ENCODE measurements around the gene MAML3.

Gene MAML3

DNA sequence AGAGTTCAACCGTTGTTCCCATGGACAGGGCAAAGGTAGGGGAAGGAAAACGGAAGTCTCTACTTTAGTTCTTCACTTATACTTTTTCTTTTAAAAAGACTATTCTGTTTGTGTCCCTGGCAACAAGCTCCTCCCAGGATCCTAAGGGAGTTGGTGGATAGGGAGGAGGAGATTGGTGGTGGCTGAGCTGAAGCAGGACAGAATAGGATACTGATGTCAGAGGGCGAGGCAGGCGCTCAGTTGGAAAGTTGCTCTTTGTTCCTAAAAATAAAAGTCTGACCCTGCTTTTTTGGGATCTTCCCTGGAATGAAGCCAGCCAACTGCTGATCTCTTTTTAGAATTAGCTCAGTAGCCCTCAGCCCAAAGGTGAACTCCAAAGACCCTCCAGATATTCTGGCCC, 383.6 kb downstream of the MAML3 start:
- no peak for DNase-seq

DNA sequence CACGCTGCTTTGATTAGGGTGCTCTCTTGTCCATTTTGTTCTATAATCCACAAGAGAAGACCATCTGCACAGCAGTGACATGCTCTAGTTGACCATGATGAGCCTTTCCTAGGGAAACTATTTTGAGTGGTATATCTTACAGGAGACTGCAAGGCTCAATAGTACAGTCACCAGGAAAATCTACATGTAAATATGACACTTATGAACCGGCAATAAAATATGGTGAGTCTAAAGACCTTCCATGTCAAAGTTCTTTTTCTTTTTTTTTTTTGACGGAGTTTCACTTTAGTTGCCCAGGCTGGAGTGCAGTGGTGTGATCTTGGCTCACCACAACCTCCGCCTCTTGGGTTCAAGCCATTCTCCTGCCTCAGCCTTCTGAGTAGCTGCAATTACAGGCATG, 384.6 kb downstream of the MAML3 start:
- no peak for DNase-seq

DNA sequence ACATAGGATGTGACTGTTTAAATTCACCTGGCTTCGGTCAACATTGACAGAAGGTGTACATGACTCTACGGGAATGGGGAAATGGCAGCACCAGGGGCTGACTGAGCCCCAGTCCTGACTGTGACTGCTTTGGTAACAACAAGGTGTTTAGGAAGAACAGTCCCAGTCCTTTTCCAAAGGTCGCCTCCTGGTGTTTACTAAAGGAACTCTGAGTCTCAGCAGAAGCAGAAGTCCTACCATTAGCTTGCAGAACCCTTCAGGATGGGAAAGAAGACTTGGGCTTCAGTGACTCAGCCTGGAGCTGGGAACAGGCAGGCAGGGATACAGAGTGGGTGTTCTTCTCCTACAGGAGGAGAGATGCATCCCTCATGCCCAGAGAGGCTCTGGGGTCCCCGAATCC, 385.1 kb downstream of the MAML3 start:
- peak; percentile 32 for DNase-seq

DNA sequence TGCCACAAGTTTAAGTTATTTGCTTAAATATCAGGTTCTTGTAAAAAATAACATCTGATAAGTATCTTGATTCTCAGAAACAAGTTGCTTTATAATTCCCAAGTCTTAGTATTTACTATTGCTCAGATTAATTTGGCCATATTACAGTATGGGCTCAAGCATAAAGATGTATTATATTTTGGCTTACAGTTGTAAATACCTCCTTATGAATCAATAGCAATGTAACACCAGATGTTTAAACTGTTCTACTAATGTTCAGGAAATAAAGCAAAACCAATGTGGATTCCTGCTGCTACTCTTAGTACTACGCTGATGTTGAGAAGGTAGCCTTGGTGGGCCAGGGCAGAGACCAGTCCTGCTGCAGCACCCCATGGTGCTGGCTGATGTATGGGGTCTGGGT, 385.6 kb downstream of the MAML3 start:
- no peak for DNase-seq

DNA sequence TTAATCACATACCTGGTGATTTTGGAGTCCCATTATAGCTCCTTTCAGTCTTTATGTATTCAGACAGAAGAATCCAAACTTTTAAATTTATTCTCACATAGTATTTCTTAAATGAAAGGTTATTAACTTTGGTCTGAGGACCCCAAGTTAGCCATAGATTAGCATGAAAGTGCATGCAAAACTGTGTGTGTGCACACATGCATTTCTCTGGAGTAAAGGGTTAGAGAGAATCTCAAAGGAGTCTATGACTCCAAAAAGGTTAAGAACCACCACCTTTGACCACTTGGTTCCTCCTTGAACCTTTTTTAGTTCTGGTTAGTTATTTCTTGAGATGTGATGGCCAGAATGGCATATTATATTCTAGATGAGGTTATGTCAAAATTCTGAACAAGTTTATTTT, 386.4 kb downstream of the MAML3 start:
- DNase-seq, result no peak

DNA sequence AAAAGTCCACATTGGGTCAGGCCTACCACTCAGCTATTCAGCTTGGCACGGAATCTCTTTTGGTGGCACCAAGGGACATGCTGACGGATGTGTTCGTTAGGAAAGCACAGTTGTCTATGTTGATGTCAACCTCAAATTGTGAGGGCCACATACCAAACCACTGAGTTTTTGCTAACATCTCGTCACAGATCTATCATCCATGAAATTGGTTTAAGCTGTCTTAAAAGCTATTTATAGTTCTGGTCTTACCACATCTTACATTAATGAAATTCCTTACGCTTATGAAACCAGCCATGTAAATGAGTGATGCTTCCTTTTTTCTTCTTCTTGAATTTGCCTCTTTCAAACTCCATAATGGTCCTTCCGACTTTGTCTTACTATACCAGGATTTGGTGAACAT, 386.8 kb downstream of the MAML3 start:
- DNase-seq, result no peak

DNA sequence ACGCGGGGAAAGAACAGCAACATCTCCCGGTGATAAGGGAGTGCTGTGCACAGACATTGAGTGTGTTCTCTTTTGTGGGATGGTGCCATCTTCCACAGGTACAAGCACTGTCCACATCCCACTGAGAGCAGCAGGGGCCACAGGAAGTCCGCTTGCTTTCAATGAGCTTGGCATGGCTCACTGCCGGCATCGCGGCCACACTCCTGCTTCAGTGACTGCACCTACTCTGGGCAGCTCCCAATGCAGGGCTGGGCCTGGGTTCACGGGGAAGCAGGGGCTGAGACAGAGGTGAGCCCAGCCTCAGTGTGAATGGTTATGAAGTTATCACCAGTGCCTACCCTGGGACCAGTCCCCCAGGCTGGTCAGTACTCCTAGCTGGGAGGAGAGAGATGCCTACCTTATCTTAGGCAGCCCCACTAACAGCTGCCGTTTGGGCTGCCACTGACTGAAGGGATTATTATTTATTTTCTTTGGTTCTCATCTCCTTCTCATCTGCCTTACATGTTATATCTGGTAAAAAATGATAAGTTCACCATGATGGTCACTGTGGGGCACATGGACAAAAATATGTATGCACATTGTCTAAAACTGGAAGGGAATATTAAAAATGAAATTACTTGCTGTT, 389.2 kb downstream of the MAML3 start:
- no peak for DNase-seq

DNA sequence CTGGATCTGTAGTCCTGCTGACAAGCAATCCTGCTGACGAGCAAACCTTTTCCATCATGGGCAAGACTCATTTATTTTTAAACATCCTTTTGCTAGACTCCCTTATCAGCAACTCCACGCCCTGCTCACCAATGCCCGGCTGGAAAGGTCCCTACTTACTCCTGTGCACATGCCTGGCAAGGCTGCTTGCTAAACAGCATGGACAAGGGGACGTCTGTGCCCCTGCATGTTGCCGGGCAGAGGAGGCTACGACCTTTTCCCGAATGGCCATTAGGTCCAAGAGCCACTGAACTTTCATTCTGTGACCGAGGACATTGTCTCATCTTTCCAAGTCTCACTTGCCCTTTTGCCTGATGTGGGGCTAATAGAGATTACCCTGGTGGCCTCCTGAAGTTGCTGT, 389.8 kb downstream of the MAML3 start:
- no peak for DNase-seq

DNA sequence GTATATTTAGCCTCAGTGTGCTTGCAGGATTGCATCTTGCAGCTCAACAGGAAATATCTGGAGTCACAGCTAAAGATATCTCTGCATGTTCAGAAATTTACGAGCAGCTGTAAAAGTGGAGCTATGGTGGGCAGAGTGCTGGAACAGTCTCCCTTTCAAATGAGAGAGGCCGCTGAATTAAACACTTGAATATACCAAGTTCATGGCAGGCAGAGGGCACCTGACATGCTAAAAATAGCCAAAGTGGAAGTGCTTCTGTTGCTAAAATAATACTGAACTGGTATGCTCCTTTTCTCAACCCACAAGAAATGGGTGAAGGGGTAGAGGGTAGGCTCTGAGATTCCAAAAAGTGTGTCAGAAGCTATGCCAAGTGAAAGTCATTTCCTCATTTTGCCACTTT, 390.3 kb downstream of the MAML3 start:
- no peak for DNase-seq

DNA sequence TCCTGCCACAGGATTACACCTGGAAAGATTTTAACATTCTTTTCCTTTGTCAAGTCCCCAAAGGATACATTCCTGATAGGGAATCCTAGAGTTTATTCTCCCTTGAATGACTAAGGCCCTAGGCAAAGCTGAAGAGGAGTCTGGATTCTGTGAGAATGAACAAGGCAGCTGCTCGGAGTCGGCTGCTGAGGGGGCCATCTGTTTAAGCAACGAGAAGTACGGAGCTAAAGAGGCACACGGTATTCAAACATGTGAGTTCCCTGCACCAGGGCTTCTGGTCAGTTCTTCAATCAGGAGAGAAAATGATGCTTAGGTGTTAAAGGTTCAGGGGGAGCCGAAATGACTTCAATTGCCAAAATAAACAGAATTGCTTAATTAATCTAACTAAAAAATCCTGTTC, 390.8 kb downstream of the MAML3 start:
- DNase-seq, result no peak

DNA sequence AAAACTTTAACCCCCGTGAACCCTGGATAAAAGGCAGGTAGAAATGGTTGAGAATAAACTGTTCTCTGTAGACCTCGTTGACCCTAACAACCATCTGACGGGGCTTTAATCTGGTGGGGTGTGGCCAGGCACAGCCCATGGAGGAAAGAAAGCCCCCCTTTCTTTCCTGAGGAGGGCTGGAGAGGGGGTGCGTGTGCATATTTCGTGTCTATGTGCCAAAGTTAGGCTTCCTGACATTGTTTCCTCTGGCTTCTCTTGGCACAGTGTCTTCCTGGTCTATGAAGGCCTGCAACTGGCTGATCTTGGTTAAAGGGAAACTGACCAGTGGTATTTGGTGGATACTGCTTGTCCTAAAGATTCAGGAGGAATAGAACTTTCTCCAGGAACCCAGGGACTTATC, 391.3 kb downstream of the MAML3 start:
- no peak for DNase-seq

DNA sequence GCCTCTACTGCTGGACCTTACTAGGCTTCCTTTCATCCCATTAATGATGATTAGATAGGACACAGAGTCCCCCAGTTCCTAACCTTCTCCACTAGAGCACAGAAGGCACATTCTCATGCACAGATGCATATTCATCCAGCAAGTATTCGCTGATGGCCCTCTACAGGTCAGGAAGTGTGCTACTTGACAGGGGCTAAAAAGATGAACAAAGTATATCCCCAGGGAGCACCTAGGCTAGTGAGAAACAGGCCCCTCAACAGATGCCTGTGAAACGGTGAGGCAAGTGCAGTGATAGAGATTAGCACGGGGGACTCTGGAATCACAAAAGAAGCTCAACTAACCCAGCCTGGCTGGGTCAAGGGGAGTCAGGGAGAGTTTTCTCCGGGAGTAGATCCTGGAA, 392.5 kb downstream of the MAML3 start:
- DNase-seq, result peak; percentile 49

DNA sequence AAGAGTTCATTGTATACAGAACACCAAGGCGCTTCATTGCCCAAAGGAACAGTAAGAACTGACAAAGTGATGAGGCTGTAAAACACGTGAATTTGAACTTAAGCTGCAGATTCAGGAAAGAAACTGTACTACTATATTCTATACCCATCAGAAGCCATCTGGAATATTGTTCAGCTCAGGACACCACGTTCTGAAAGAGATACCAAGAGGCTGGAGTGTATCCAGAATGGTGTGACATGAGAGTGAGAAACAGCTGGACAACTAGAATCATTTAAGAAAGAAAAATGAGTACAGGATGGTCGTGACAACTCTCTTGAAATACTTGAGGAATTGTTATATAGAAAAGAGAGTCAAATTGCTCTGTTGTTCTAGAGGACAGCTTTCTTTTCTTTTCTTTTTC, 393.4 kb downstream of the MAML3 start:
- DNase-seq, result no peak

DNA sequence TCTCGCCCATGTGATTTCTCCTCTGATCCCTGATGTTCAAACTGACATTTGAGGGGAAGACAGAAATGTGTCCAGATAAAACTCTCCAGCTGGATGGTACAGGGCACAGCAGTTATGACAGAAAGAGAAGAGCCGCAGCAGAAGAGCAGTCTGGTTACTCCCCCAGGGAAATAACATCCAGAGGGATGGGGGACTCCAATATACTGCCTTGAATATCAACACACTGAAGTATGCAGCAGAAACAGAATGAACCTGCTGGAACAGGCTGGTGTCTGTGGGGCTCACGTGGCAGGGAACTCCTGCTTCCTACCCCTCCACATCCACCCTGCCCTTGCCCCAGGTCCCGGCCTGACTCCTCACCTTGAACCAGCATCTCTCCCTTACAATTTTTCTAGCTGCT, 394.9 kb downstream of the MAML3 start:
- DNase-seq, result no peak

DNA sequence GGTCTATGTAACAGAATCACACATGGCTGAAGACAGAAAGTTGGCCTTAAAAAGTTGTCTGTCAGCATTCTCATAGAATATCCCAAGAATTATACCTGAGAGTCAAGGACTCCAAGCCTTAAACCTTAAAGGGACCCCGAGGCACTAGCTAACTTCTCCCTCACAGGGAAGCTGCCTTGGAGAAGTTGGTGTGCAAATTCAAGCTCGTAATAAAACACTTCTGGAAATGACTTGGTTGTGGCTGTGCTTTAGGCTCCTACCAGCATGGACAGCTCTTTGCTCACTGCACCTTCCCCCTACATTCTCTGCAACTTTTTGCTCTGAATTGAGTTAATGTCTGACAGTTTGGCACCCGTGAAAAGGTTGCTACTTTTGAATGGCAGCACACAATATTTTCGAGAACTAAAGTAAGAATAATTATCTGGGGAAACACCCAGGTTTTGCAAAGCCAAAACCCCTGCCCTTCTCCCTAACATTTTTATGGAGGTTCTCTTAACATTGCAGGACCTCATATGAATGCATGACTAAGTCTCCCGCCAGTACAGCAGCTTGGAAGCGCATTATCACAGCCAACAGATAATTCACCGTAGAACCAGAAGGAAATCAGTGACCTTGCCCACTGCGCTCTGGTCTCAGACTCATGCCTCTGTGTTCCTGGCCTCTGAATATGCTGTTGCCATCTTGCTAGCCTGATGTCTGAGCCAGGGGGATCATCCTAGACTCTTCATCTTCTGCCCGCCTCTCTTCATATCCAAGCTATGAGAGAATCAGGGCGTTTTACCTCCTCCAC, 397.4 kb downstream of the MAML3 start:
- no peak for DNase-seq

DNA sequence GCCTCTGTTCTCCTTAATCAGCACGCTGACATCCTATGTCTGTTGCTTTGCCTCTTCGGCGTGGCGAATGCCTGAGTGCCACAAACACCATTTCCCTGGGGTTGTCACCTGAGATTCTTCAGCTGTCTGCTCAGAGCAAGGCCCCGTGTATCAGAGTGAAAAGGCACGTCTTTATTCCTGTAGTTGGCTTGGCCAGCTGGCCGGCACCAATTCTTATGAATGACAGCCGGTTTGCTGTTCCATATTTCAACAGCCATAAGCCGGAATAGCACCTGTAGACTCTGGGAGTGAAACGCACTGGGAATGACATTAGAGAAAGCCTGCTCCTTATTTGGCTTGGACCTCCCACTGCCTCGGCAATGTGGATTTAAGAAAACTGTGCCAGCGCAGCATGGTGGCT, 399.0 kb downstream of the MAML3 start:
- DNase-seq, result no peak

DNA sequence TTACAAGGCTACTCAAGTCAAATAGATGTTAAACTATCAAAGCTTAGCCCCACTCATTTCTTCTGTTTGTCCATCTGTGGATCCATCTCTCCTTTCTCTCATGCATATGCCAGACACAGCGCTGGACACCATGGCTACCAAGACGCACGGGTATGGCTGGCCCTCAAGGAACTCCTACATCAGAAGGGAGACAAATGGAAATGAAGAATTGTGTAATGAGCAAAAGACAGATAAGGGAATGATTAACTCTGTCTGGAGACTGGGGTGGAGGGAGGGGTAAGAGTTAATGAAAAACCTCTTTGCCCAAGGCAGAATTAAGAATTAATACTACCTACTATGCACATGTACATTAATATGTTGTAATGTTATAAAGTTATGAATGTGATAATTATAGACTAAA, 400.3 kb downstream of the MAML3 start:
- no peak for DNase-seq

DNA sequence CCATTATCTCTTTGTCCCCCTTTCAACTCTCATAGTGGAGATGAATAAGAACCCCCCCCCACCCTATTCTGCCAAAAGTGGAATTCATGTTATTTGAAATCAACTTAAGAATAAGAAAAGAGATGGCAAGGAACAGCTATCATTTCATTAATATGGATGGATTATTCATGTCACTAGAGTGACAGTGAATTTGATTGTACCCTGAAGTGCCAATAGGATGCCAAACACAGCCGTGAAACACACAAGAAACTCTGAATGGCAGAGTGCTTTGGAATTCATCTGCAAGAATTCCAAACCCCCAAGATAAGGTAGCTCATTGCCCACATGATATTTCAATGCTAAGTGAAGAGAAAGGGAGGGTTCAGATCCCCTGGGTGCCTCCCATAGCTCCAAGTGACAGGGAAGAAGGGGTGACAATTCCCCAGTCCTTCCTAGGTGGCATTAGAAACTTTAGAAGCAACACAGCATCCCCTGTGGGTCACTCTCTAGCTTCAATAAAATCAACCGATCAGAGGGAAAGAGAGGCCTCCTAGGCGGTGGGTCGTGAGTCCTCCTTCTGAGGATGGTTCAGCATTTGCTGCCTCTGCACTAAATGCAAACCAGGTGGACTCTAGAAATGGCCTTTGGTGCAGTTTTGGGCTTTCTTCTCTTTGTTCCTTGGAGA, 404.0 kb downstream of the MAML3 start:
- DNase-seq, result no peak

DNA sequence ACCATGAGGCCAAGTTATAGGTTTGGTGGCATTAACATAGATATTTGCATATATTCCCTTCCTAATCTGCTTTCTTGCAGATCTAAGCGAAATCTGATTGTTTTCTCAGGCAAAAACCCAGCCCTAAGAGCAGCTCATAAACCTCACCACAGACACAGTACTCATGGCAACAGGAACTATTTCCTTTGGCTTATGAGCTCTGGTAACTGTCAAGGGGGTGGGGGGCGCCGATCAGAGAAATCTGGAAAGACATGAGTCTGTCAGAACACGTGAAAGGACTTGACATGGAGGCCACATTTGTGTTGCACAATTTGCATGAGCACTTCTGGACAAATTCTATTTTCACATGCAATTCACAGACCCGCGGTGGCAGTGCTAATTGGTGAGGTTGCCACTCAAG, 404.6 kb downstream of the MAML3 start:
- no peak for DNase-seq

DNA sequence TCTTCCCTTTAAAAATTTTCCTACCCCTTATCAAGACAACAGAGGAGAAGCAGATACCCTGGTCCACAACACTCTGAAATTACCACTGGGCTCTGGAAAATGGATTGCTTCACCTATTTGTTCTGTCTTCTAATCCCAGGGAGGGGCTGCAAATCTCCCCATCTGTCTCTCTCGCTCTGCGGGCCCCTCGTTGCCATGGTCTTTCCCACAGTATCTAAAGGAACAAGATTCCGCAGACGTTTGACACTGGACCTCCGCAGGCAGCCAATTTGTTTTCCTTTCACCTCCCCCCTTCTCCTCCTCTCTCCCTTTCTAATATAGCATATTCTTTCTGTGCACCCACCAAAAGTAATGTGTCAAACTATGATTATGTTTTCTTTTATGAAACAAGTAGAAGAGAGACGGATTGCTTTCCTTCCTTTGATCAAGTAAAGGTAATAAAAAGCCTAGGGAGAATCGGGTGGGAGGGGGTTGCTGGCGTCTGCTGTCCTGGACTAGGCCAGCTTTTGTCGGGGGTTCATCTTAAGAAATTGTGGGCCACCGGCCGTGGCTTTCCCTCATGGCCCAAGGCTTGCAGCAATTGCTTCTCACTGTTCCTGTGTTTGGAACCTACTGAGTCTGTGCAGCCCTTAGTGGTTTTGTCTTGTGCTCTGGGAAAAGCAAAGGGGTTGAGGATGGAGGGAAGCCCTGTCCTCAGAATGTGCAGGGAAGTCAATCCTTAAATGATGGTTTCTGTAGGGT, 407.4 kb downstream of the MAML3 start:
- no peak for DNase-seq

DNA sequence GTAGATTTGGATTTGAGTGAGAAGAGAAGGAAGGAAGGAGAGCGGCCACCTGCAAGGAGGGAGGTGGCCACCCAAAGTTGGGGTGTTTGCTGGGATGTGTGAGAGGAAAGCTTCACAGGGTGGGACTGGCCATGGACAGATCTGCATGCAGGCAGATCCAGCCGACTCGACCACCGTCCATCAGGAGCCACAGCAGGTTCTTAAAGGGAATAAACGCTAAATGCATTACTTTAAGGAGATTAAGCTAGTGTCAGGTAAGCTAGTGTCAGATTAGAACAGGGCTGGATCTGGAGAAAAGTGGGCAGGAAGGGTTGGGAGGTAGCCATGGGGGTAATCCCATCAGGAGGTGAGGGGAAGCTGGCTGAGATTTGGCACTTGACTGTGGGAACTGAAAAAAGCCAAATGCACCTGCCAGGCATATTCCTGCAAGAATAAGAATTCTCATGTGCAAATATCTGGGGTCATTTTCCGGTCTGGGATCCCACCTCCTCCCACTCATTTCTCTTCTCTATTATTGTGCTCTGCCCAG, 408.8 kb downstream of the MAML3 start:
- no peak for DNase-seq

DNA sequence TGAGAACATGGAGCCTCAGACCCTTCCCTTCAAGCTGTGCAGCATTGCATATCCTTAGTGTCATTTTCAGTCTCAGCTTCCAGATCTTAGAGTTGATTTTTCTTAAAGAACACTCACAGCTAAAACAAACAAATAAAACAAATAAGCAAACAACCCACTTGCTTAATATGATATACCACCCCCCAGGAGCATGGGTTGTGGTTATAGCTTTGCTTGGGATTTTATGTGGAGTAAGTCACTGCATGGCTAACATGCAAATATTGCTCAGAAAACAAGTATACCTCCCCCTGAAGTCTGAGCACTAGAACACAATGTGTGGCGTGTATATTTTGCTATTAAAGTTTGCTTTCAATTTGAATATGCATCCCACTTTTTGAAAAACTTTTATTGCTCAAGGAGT, 409.8 kb downstream of the MAML3 start:
- DNase-seq, result no peak

DNA sequence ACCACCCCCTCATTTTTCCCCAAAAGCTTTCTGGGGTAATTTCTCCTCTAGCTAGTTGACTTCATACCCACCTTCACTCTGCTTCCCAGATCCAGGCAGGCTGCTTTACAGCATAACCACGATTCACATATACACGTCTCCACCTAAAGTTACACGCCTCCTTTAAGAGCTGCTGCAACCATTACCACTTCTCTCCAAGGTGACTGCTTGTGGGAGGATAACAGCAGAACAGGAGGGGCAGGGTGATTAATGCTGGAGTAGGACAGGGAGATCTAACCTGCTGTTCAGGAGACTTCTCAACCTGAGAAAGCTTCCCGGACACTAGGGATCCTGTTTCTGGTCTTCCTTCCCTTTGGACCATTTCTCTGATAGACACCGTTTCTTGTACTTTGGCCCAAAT, 411.0 kb downstream of the MAML3 start:
- DNase-seq, result no peak
